PC-3 (cell line): ENCODE measurements around the gene HIVEP3. TPM values are rescaled to one million over a fixed set of nuclear protein-coding genes. Genes with fewer than 3 reads are reported as not detected.
A peak's percentile ranks its signal among the peaks of the same experiment; 100 is the strongest.

Experiments
- ATAC-seq: fragments of 200-7000 bp; cut with Tn5 transposase; 2 replicates; pipeline ENCODE4 v1.9.1; 2020; ENCODE audit warnings: mild to moderate bottlenecking, moderate library complexity
- BruUV-seq: library from RNA; stranded (reverse); fragments of 400-500 nt; replicated peaks from 2 replicates; lab custom pipeline; 2021; lab: Mats Ljungman, UMichigan
- CTCF ChIA-PET: fragments of 300-600 bp; sonication (Branson Sonifier 250); formaldehyde crosslinking; loops from one replicate; lab custom pipeline; 2022; ENCODE audit warnings: antibody characterized with exemption; lab: Charles Lee
- POLR2A ChIA-PET: fragments of 300-600 bp; sonication (Branson Sonifier 250); formaldehyde crosslinking; loops from one replicate; lab custom pipeline; 2022; ENCODE audit warnings: antibody characterized with exemption; ENCODE audit not compliant: unreplicated experiment; lab: Charles Lee
- DNase-seq: peaks from one replicate; pipeline ENCODE4 v3.0.0-alpha.2; 2015
- H2AFZ ChIP-seq: fragments of 300-600 bp; sonication (generic); 2 replicates; pipeline ENCODE4 v1.6.0; 2016; ENCODE audit warnings: antibody characterized with exemption, low read length
- H3F3A ChIP-seq: fragments of 300-600 bp; sonication (generic); one replicate; pipeline ENCODE4 v1.6.0; 2017; ENCODE audit warnings: antibody characterized with exemption, low read length, control low read depth, mild to moderate bottlenecking; ENCODE audit not compliant: unreplicated experiment
- H3K27ac ChIP-seq: fragments of 300-600 bp; sonication (generic); 2 replicates; pipeline ENCODE4 v1.5.1; 2016; ENCODE audit warnings: mild to moderate bottlenecking, low read length
- H3K27me3 ChIP-seq: fragments of 300-600 bp; sonication (generic); 2 replicates; pipeline ENCODE4 v1.6.1; 2016; ENCODE audit warnings: low read length, mixed read lengths
- H3K36me3 ChIP-seq: fragments of 300-600 bp; sonication (generic); 2 replicates; pipeline ENCODE4 v1.6.1; 2016; ENCODE audit warnings: low read depth, mixed run types, low read length, mixed read lengths
- H3K4me1 ChIP-seq: fragments of 300-600 bp; sonication (generic); 2 replicates; pipeline ENCODE4 v1.5.1; 2016; ENCODE audit warnings: low read length; ENCODE audit not compliant: insufficient read depth
- H3K4me2 ChIP-seq: fragments of 300-600 bp; sonication (generic); 2 replicates; pipeline ENCODE4 v1.6.0; 2016; ENCODE audit warnings: low read length
- H3K4me3 ChIP-seq: fragments of 300-600 bp; sonication (generic); 2 replicates; pipeline ENCODE4 v1.5.1; 2016; ENCODE audit warnings: mild to moderate bottlenecking, low read length, mixed read lengths
- H3K79me2 ChIP-seq: fragments of 300-600 bp; sonication (generic); 2 replicates; pipeline ENCODE4 v1.6.1; 2017; ENCODE audit warnings: low read length, mixed read lengths
- H3K9ac ChIP-seq: fragments of 300-600 bp; sonication (generic); 2 replicates; pipeline ENCODE4 v1.6.0; 2016; ENCODE audit warnings: mild to moderate bottlenecking, low read length
- H3K9me2 ChIP-seq: fragments of 300-600 bp; sonication (generic); replicated peaks from 2 replicates; pipeline ENCODE4 v1.6.1; 2016; ENCODE audit warnings: mixed run types, low read length, mixed read lengths
- H3K9me3 ChIP-seq: fragments of 300-600 bp; sonication (generic); 2 replicates; pipeline ENCODE4 v1.6.1; 2016; ENCODE audit warnings: low read length, mixed read lengths
- H4K20me1 ChIP-seq: fragments of 300-600 bp; sonication (generic); 2 replicates; pipeline ENCODE4 v1.6.1; 2016; ENCODE audit warnings: low read length, mixed read lengths
- EZH2 ChIP-seq: fragments of 300-600 bp; sonication (generic); IDR thresholded peaks from one replicate; pipeline ENCODE4 v1.6.1; 2017; ENCODE audit warnings: antibody characterized with exemption, mild to moderate bottlenecking, low read length; ENCODE audit not compliant: unreplicated experiment
- EZH2phosphoT487 ChIP-seq: fragments of 300-600 bp; sonication (generic); IDR thresholded peaks from 2 replicates; pipeline ENCODE4 v1.6.1; 2018; ENCODE audit warnings: mild to moderate bottlenecking, antibody characterized with exemption, low read length, borderline replicate concordance
- intact Hi-C: fragments of 100-400 bp; cut with micrococcal nuclease; formaldehyde crosslinking; loops from 2 replicates; pipeline ENCODE4 v1.9.0; 2023
- total RNA-seq: library from RNA; depleted of rRNA; stranded (reverse); fragments of >200 nt; gene quantifications from 2 replicates; pipeline ENCODE4 v1.2.3, GENCODE V29; 2014
- TF ChIP-seq, protein P1 (sequence below): fragments of 300-600 bp; sonication (generic); conservative IDR thresholded peaks from 2 replicates; pipeline ENCODE4 v1.5.1; 2017; ENCODE audit warnings: antibody characterized with exemption, low read depth, mild to moderate bottlenecking, low read length

Gene HIVEP3
- total RNA-seq, 1 experiment from 2014 or later, result 9.8 TPM

- TF ChIP-seq, protein P1, sequence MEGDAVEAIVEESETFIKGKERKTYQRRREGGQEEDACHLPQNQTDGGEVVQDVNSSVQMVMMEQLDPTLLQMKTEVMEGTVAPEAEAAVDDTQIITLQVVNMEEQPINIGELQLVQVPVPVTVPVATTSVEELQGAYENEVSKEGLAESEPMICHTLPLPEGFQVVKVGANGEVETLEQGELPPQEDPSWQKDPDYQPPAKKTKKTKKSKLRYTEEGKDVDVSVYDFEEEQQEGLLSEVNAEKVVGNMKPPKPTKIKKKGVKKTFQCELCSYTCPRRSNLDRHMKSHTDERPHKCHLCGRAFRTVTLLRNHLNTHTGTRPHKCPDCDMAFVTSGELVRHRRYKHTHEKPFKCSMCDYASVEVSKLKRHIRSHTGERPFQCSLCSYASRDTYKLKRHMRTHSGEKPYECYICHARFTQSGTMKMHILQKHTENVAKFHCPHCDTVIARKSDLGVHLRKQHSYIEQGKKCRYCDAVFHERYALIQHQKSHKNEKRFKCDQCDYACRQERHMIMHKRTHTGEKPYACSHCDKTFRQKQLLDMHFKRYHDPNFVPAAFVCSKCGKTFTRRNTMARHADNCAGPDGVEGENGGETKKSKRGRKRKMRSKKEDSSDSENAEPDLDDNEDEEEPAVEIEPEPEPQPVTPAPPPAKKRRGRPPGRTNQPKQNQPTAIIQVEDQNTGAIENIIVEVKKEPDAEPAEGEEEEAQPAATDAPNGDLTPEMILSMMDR, result no peak
- TF ChIP-seq EZH2phosphoT487, result no peak
- no peak for TF ChIP-seq EZH2
- no peak for ATAC-seq
- Histone ChIP-seq H3K9me2 (no peaks in the 10 kb centered on the region), H3F3A (no peaks in the 10 kb centered on the region), H3K9ac (no peak overlapping the region), H3K27me3 (no peaks in the 10 kb centered on the region), H2AFZ (no peak overlapping the region), H3K79me2 (no peaks in the 10 kb centered on the region), H3K36me3 (no peaks in the 10 kb centered on the region), H3K9me3 (no peaks in the 10 kb centered on the region), H3K27ac (no peak overlapping the region), H3K4me3 (no peak overlapping the region), H3K4me2 (no peak overlapping the region), H4K20me1 (no peaks in the 10 kb centered on the region), H3K4me1 (peaks cover 25% of the 10 kb centered on the region)
- peak; percentile 42 for DNase-seq
- ChIA-PET POLR2A (no interaction called here), CTCF (no interaction called here)
- BruUV-seq, result no TSS peak
- intact Hi-C loops, result no loop called here
Observed at GRCh38 chr1:41803656-41804055, 115.1 kb downstream of the HIVEP3 start.

- no peaks in the 10 kb centered on the region for H3K36me3 ChIP-seq
- no peaks in the 10 kb centered on the region for H3K79me2 ChIP-seq
- POLR2A ChIA-PET, result no interaction called here
- no peaks in the 10 kb centered on the region for H3F3A ChIP-seq
- peaks cover 25% of the 10 kb centered on the region for H3K4me1 ChIP-seq
- no peak overlapping the region for H3K9ac ChIP-seq
- no peak overlapping the region for H3K4me3 ChIP-seq
- H4K20me1 ChIP-seq, result no peaks in the 10 kb centered on the region
- H3K4me2 ChIP-seq, result no peak overlapping the region
- CTCF ChIA-PET, result no interaction called here
- no peak overlapping the region for H3K27ac ChIP-seq
- H2AFZ ChIP-seq, result no peak overlapping the region
- H3K9me2 ChIP-seq, result no peaks in the 10 kb centered on the region
- intact Hi-C loops, result no loop called here
- TF ChIP-seq, protein P1, result no peak
- TF ChIP-seq EZH2phosphoT487, result no peak
- no peak for TF ChIP-seq EZH2
- no peaks in the 10 kb centered on the region for H3K9me3 ChIP-seq
- DNase-seq (peak; percentile 31), ATAC-seq (no peak; the same call in 1 of the 2 replicates)
- H3K27me3 ChIP-seq, result no peaks in the 10 kb centered on the region
- no TSS peak for BruUV-seq
Observed at GRCh38 chr1:41802532-41803501, 115.9 kb downstream of the HIVEP3 start.
